Muscle layer of duodenum (tissue), 2 donors: ENCODE results near the gene GNS.
A peak's percentile ranks its signal among the peaks of the same experiment; 100 is the strongest.
"Not testable (repeated sequence)": the region's sequence is repeated elsewhere in the genome, so short reads cannot be mapped to it uniquely, and the experiment has no call there.

Source experiments
- H3K27ac ChIP-seq: one replicate; pipeline ENCODE4 v1.7.0; 2013; ENCODE audit warnings: mild to moderate bottlenecking, low read length
- H3K27me3 ChIP-seq: one replicate; pipeline ENCODE4 v1.7.0; 2013; ENCODE audit warnings: low read depth, mild to moderate bottlenecking, control low read depth, low read length
- H3K36me3 ChIP-seq, 2 donors: one replicate each; pipeline ENCODE4 v1.7.0; 2013; ENCODE audit warnings: low read length in 2 of 2, control low read depth in 1 of 2, mild to moderate bottlenecking in 1 of 2; ENCODE audit not compliant: insufficient read depth in 2 of 2, control insufficient read depth in 1 of 2
- H3K4me1 ChIP-seq, 2 donors: one replicate each; pipeline ENCODE4 v1.7.0; 2013; ENCODE audit warnings: low read length in 2 of 2, mild to moderate bottlenecking in 2 of 2, control low read depth in 1 of 2, moderate library complexity in 1 of 2; ENCODE audit not compliant: insufficient read depth in 2 of 2, control insufficient read depth in 1 of 2
- H3K4me3 ChIP-seq, 2 donors: one replicate each; pipeline ENCODE4 v1.7.0; 2013; ENCODE audit warnings: low read length in 2 of 2, low read depth in 1 of 2, mild to moderate bottlenecking in 1 of 2
- H3K9me3 ChIP-seq, 2 donors: one replicate each; pipeline ENCODE4 v1.7.0; 2013; ENCODE audit warnings: low read length in 2 of 2, control low read depth in 1 of 2, mild to moderate bottlenecking in 1 of 2; ENCODE audit not compliant: control insufficient read depth in 1 of 2
- donor health status: healthy.

The GNS gene

DNA sequence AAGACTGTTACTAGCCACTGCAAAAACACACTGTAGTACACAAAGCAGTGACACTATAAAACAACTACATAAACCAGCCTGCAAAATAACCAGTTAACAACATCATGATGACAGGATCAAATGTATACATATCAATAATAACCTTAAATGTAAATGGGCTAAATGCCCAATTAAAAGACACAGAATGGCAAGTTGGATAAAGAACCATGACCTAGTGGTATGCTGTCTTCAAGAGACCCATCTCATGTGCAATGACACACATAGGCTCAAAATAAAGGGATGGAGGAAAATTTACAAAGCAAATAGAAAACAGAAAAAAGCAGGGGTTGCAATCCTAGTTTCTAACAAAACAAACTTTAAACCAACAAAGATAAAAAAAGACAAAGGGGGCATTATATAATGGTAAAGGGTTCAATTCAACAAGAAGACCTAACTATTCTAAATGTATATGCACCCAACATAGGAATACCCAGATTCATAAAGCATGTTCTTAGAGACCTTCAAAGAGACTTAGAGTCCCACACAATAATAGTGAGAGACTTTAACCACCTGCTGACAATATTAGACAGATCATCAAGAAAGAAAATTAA is 16.0 kb upstream of the GNS start:
- H3K36me3 ChIP-seq, H3K4me3 ChIP-seq, H3K4me1 ChIP-seq, H3K27ac ChIP-seq, H3K27me3 ChIP-seq: not testable (repeated sequence)
- H3K9me3 ChIP-seq = peaks cover 0 to 14% of the 10 kb centered on the region in 2 donors

DNA sequence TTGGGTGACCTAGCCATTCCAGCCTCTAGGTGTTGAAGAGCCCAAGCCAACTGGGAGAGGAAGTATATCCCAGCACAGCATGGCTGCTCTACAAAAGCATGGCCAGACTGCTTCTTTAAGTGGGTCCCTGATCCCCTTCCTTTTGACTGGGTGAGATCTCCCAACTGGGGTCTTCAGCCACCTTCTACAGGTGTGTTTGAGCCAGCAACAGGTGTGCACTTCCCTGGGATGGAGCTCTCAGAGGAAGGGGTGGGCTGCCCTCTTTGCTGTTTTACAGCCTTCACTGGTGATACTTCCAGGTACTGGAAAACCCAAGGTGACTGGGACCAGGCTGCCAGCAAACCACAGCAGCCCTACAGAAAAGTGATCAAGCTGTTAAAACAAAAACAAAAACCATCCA is 14.2 kb upstream of the GNS start:
- H3K4me3 ChIP-seq = no peak overlapping the region
- H3K4me1 ChIP-seq = no peaks in the 10 kb centered on the region
- H3K36me3 ChIP-seq = no peaks in the 10 kb centered on the region
- H3K27ac ChIP-seq = no peak overlapping the region
- no peaks in the 10 kb centered on the region for H3K27me3 ChIP-seq
- H3K9me3 ChIP-seq = peaks cover 0 to 14% of the 10 kb centered on the region in 2 donors

DNA sequence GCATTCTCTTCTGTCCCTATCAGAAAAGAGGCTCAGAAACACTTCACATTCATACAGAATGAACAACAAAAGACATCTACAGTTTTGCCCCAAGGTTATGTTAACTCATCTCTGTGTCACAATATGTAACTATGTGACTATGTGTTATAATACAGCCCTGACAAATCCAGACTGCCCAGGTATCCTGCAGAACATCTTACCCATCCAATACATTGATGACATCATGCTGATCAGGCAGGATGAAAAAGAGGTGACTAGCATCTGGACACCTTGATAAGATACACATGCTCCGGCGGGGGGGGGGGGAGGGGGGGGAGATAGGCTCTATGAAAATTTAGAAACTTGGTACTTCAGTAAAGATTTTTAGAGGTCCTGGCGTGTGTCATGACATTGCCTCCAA is 8.3 kb upstream of the GNS start:
- H3K4me1 ChIP-seq = no peaks in the 10 kb centered on the region
- no peak overlapping the region for H3K4me3 ChIP-seq
- no peaks in the 10 kb centered on the region for H3K9me3 ChIP-seq
- no peak overlapping the region for H3K27ac ChIP-seq
- no peaks in the 10 kb centered on the region for H3K27me3 ChIP-seq
- no peaks in the 10 kb centered on the region for H3K36me3 ChIP-seq

DNA sequence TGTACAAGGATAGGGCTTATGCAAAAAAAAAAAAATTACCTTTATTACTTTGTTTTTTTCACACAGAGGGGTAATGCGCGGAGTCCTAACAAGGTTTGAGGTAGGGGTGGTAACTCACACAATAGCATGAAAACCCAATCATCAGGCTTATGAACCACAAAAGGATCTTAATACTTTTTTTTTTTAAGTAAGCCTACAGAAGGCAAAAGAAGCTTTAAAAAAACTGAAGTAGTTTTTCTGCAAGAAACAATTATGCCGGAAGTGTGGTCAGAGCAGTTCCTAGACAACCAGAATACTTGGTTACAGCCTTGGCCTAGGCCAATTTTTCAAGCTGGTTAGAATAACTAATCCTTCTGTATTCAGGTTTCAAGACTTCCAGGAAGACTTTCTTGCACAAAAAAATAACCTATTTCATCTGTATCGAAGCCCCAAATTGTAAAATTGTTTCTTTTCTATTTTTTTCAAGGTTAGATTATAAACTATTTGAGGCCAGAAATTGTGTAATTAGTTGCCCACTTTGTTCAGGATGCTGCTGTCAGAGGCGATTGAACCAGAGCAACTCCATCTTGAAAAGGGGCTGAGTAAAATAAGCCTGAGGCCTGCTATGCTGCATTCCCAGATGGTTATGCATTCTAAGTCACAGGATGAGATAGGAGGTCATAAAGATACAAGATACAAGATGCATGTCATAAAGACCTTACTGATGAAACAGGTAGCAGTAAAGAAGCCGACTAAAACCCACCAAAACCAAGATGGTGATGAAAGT is 1.8 kb upstream of the GNS start:
- Histone ChIP-seq H3K9me3 (no peaks in the 10 kb centered on the region), H3K27me3 (no peaks in the 10 kb centered on the region), H3K36me3 (no peaks in the 10 kb centered on the region), H3K4me3 (no peak overlapping the region), H3K27ac (no peak overlapping the region), H3K4me1 (peaks cover 4 to 22% of the 10 kb centered on the region in 2 donors)

DNA sequence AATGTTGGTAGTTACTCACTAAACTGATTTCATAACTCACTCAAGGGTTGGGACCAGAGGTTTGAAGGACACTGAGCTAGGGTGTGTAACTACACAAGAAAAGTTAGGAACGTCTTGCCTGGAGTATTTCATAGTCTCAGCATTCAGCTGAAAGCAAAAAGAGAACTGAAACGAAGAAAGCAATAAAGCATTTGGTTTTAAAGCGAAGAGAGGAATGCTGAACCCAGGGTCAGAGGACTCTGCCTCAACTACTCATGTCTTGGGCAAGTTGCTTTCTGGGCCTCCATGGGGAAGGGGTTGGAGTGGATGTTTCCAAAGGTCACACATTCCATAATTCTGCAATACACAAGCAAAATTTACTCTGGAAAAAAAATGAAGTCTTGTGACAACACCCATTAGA is 1.4 kb downstream of the GNS start:
- Histone ChIP-seq H3K27ac (no peak overlapping the region), H3K27me3 (no peaks in the 10 kb centered on the region), H3K36me3 (peaks cover 0 to 6% of the 10 kb centered on the region in 2 donors), H3K4me1 (peaks cover 4 to 22% of the 10 kb centered on the region in 2 donors), H3K9me3 (no peaks in the 10 kb centered on the region), H3K4me3 (peak overlapping the region in 1 of 2 donors; percentile 99)

DNA sequence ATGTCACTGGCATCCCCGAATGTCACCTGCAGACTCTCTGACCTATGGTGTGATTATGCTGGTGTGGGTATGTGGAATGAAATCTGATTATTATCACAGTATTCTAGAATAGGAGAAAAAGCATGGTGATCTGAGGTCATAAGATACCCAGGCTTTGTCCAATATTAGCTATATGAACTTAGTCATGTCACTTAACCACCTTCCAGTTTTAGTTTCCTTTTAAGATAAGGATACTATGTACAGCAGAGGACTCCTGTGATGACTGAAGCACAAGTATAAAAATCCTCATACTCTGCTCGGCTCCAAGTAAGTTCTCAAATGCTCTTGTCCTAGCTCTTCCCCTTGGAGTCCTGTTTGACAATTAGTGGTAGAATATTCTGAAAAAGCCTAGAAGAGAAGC is 2.8 kb downstream of the GNS start:
- H3K4me1 ChIP-seq = peaks cover 4 to 22% of the 10 kb centered on the region in 2 donors
- no peak overlapping the region for H3K27ac ChIP-seq
- peaks cover 0 to 10% of the 10 kb centered on the region in 2 donors for H3K36me3 ChIP-seq
- no peaks in the 10 kb centered on the region for H3K27me3 ChIP-seq
- no peaks in the 10 kb centered on the region for H3K9me3 ChIP-seq
- H3K4me3 ChIP-seq = no peak overlapping the region

DNA sequence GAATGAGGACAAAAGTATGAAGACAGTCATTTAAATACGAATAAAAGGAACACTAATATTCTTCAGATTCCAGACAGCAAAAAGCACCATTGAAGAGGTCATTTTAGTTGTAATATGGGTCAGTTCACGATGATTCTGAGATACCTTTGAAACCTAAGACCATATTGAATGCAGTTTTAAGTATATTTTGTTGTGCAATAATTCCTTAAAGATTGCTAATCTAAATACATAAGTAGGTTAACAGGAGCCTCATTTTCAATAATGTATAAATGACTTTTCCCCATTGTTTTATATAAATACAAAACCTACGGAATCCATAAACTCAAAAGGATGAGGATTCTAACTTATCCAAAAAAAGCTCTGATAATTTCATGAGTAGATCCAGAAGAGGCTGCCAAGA is 5.8 kb downstream of the GNS start:
- Histone ChIP-seq H3K27me3 (no peaks in the 10 kb centered on the region), H3K9me3 (no peaks in the 10 kb centered on the region), H3K4me1 (peaks cover 4 to 19% of the 10 kb centered on the region in 2 donors), H3K36me3 (peaks cover 5 to 21% of the 10 kb centered on the region in 2 donors), H3K4me3 (no peak overlapping the region), H3K27ac (no peak overlapping the region)

DNA sequence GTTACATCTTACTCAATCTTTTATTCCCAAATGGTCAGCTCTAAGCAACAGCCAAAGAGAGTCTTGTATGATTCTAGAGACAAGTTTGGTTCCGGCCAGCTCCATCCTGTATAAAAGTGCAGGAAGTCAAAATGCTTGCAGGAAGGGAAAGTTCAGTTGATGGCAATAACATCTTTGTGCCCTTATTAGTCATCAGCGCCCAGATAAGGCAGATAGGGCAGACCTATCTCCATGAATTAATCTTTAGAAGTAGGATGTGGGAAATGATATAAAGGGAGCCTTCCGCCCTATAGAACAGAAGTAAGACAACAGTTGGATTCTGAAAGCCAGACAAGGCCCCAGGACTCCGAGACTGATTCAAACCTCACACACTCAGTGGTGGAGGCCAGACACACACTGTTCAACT is 6.4 kb downstream of the GNS start:
- peaks cover 5 to 26% of the 10 kb centered on the region in 2 donors for H3K36me3 ChIP-seq
- H3K4me1 ChIP-seq = peaks cover 3 to 14% of the 10 kb centered on the region in 2 donors

DNA sequence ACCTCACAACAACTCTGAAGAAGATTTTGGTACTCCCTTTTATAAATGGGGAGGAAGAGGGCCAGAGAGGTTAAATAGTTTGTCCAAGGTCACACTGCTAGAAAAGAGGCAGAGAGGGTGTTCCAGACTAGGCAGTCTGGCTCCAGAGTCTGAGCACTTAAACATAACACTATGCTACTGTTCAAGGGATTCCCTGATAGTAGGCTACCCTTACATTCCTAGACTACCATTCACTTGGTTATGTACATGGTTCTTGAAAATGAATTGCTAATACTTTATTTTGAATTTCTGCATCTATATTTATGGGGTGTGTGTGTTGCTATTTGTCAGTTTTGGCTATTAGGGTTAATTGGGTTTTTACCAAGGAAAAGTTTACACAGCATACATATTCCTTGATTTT is 7.2 kb downstream of the GNS start:
- peaks cover 5 to 32% of the 10 kb centered on the region in 2 donors for H3K36me3 ChIP-seq
- no peak overlapping the region for H3K27ac ChIP-seq
- peaks cover 0 to 6% of the 10 kb centered on the region in 2 donors for H3K4me1 ChIP-seq
- H3K9me3 ChIP-seq = no peaks in the 10 kb centered on the region
- no peak overlapping the region for H3K4me3 ChIP-seq
- H3K27me3 ChIP-seq = no peaks in the 10 kb centered on the region

More for the DNA sequence above, 6.4 kb downstream of the GNS start:
- Histone ChIP-seq H3K9me3 (no peaks in the 10 kb centered on the region), H3K27ac (no peak overlapping the region), H3K4me3 (no peak overlapping the region), H3K27me3 (no peaks in the 10 kb centered on the region)

DNA sequence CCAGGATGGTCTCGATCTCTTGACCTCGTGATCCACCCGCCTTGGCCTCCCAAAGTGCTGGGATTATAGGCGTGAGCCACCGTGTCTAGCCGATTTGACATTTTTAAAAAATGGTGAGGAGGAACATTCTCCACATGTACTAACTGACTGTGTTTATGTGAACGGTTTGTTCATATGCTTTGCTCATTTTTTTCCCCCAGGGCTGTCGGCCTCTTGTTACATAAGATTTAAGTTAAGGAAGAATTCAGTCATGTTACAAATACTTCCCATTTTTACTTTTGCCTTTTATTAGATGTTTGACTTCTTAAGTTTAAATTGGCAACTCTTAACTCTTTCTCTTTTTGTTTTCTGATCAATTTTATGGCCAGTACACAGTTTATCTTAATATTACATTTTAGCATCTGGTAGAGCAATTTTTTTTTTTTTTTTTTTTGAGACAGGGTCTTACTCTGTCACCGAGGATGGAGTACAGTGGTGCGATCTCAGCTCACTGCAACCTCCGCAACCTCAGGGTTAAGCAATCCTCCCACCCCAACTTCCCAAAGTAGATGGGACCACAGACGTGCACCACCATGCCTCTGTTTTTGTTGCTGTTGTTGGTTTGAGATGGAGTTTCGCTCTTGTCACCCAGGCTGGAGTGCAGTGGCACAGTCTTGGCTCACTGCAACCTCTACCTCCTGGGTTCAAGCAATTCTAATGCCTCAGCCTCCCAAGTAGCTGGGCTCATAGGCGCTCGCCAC is 9.6 kb downstream of the GNS start:
- H3K27me3 ChIP-seq = no peaks in the 10 kb centered on the region
- peaks cover 5 to 48% of the 10 kb centered on the region in 2 donors for H3K36me3 ChIP-seq
- no peak overlapping the region for H3K27ac ChIP-seq
- no peaks in the 10 kb centered on the region for H3K4me1 ChIP-seq
- H3K9me3 ChIP-seq = no peaks in the 10 kb centered on the region
- no peak overlapping the region for H3K4me3 ChIP-seq

DNA sequence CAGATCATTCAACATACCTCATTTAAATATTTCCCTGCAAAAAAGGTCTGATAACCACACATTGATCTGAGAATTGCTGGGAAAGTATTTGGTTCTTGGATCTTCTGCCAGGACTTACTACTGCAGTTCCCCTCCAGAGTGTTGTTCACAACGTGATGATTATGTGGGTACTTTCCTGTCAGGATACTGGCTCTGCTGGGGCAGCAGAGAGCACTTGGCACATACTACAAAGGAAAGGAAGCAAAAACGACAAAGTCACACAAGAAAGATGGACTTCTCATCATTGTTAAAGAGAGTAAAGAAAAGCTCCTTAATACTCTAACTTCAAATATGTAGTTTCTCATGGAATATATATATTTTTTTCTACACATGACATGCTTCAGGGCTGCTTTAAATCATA is 11.5 kb downstream of the GNS start:
- no peaks in the 10 kb centered on the region for H3K27me3 ChIP-seq
- H3K36me3 ChIP-seq = peaks cover 24 to 61% of the 10 kb centered on the region in 2 donors
- no peaks in the 10 kb centered on the region for H3K9me3 ChIP-seq
- H3K27ac ChIP-seq = no peak overlapping the region
- H3K4me1 ChIP-seq = no peaks in the 10 kb centered on the region
- no peak overlapping the region for H3K4me3 ChIP-seq
